Left ventricle myocardium inferior (tissue), 1 donor: ENCODE measurements around the gene FARS2. TPM values are rescaled to one million over a fixed set of nuclear protein-coding genes. Genes with fewer than 3 reads are reported as not detected.

ENCODE experiments used
- DNase-seq: peaks from one replicate; pipeline ENCODE4 v3.0.0-alpha.2; 2020
- H3K27ac ChIP-seq: fragments of 200-600 bp; replicated peaks from 2 replicates; pipeline ENCODE4 v1.8.0; 2021
- H3K27me3 ChIP-seq: fragments of 200-600 bp; 2 replicates; pipeline ENCODE4 v1.8.0; 2021; ENCODE audit warnings: low read depth
- H3K36me3 ChIP-seq: fragments of 200-600 bp; 2 replicates; pipeline ENCODE4 v1.8.0; 2021
- H3K4me1 ChIP-seq: fragments of 200-600 bp; 2 replicates; pipeline ENCODE4 v1.8.0; 2021
- H3K4me3 ChIP-seq: fragments of 200-600 bp; 2 replicates; pipeline ENCODE4 v1.8.0; 2021; ENCODE audit warnings: mild to moderate bottlenecking, moderate library complexity
- H3K9me3 ChIP-seq: fragments of 200-600 bp; replicated peaks from 2 replicates; pipeline ENCODE4 v1.8.0; 2021
- CTCF ChIP-seq: fragments of 200-600 bp; IDR thresholded peaks from 2 replicates; pipeline ENCODE4 v1.8.0; 2021; ENCODE audit warnings: antibody characterized with exemption, mild to moderate bottlenecking, borderline replicate concordance
- intact Hi-C: fragments of 100-400 bp; cut with micrococcal nuclease; formaldehyde crosslinking; loops from one replicate; pipeline ENCODE4 v1.11.0; 2022
- total RNA-seq: library from RNA; stranded (reverse); fragmentation: NEBNext Ultra II Directional; extraction: Animal tissue kit (Norgen Biotek cat#: 25700); gene quantifications from one replicate; pipeline ENCODE4 v1.2.1, GENCODE V29; 2021
- donor health status: DM: no; HTN: yes; CAD: no; lungs with severe emphysema.

Gene FARS2
- total RNA-seq, 1 donor from 2014 or later = 16.7 TPM

GRCh38 chr6:5638666-5639065 lies 377.4 kb downstream of the FARS2 start:
- Histone ChIP-seq H3K4me3 (no peak overlapping the region), H3K9me3 (peaks cover 18% of the 10 kb centered on the region), H3K4me1 (peaks cover 13% of the 10 kb centered on the region), H3K27ac (peak overlapping the region; percentile 49), H3K27me3 (no peaks in the 10 kb centered on the region), H3K36me3 (no peaks in the 10 kb centered on the region)
- intact Hi-C loops = no loop called here
- DNase-seq = peak; percentile 73
- no peak for TF ChIP-seq CTCF

- Histone ChIP-seq H3K36me3 (no peaks in the 10 kb centered on the region), H3K4me3 (no peak overlapping the region), H3K9me3 (peaks cover 18% of the 10 kb centered on the region), H3K4me1 (peaks cover 12% of the 10 kb centered on the region), H3K27ac (peak overlapping the region; percentile 49), H3K27me3 (no peaks in the 10 kb centered on the region)
- TF ChIP-seq CTCF = no peak
- DNase-seq = no peak
- intact Hi-C loops = no loop called here
Measured at GRCh38 chr6:5639193-5639592, 377.9 kb downstream of the FARS2 start.

- H3K4me1 ChIP-seq = peaks cover 20% of the 10 kb centered on the region
- no peak overlapping the region for H3K27ac ChIP-seq
- intact Hi-C loops = no loop called here
- TF ChIP-seq CTCF = no peak
- peaks cover 18% of the 10 kb centered on the region for H3K9me3 ChIP-seq
- no peak overlapping the region for H3K4me3 ChIP-seq
- no peaks in the 10 kb centered on the region for H3K27me3 ChIP-seq
- DNase-seq = no peak
- H3K36me3 ChIP-seq = no peaks in the 10 kb centered on the region
Measured at GRCh38 chr6:5640614-5641013, 379.3 kb downstream of the FARS2 start.

GRCh38 chr6:5644523-5645185 lies 383.3 kb downstream of the FARS2 start:
- H3K36me3 ChIP-seq = no peaks in the 10 kb centered on the region
- DNase-seq = no peak
- H3K27me3 ChIP-seq = no peaks in the 10 kb centered on the region
- H3K27ac ChIP-seq = peak overlapping the region; percentile 27
- intact Hi-C loops = no loop called here
- H3K9me3 ChIP-seq = peaks cover 16% of the 10 kb centered on the region
- no peak for TF ChIP-seq CTCF
- no peak overlapping the region for H3K4me3 ChIP-seq
- peaks cover 33% of the 10 kb centered on the region for H3K4me1 ChIP-seq

GRCh38 chr6:5645328-5646290 lies 384.3 kb downstream of the FARS2 start:
- peak overlapping the region; percentile 27 for H3K27ac ChIP-seq
- no peak for DNase-seq
- TF ChIP-seq CTCF = no peak
- no peaks in the 10 kb centered on the region for H3K27me3 ChIP-seq
- peaks cover 6% of the 10 kb centered on the region for H3K9me3 ChIP-seq
- no peak overlapping the region for H3K4me3 ChIP-seq
- intact Hi-C loops = no loop called here
- no peaks in the 10 kb centered on the region for H3K36me3 ChIP-seq
- H3K4me1 ChIP-seq = peaks cover 33% of the 10 kb centered on the region
